HAP-1 (cell line): ENCODE results near the gene PRDM4.

Experiments used
- DNase-seq, 2 experiments: peaks; one replicate each; pipeline ENCODE4 v3.0.0-alpha.2; 2016 to 2020; ENCODE audit warnings: low spot score in 2 of 2
- H3K27me3 ChIP-seq: fragments of 250-450 bp; sonication (Bioruptor Pico); 2 replicates; pipeline ENCODE4 v1.5.1; 2020; ENCODE audit warnings: low read depth, mild to moderate bottlenecking, moderate library complexity
- H3K36me3 ChIP-seq: fragments of 250-450 bp; sonication (Bioruptor Pico); replicated peaks from 2 replicates; pipeline ENCODE4 v1.5.1; 2020; ENCODE audit warnings: mild to moderate bottlenecking
- H3K4me1 ChIP-seq: fragments of 250-450 bp; sonication (Bioruptor Pico); 2 replicates; pipeline ENCODE4 v1.5.1; 2020; ENCODE audit warnings: mild to moderate bottlenecking
- H3K4me3 ChIP-seq: fragments of 250-450 bp; sonication (Bioruptor Pico); 2 replicates; pipeline ENCODE4 v1.5.1; 2020; ENCODE audit warnings: mild to moderate bottlenecking, moderate library complexity
- H3K9me3 ChIP-seq: fragments of 250-450 bp; sonication (Bioruptor Pico); 2 replicates; pipeline ENCODE4 v1.5.1; 2020; ENCODE audit warnings: mild to moderate bottlenecking, moderate library complexity
- in situ Hi-C: fragments of 300-500 bp; cut with MboI; formaldehyde crosslinking; loops from 3 replicates; pipeline ENCODE4 v1.14.3; 2020; ENCODE audit warnings: low sequenced_read_pairs, inconsistent platforms, mixed read lengths

Gene PRDM4

GRCh38 chr12:107760809-107761501 lies at the start of gene PRDM4:
Gene PRDM4 (minus strand): TSS chr12:107761137. CDS start chr12:107760515, 622 bp downstream.
- H3K36me3 ChIP-seq = peaks cover 30% of the 10 kb centered on the region
- H3K9me3 ChIP-seq = no peaks in the 10 kb centered on the region
- peaks cover 6% of the 10 kb centered on the region for H3K4me1 ChIP-seq
- DNase-seq = peak; percentile 86 to 93
- H3K4me3 ChIP-seq = peak within 1 kb of the TSS; percentile 81
- in situ Hi-C loops = no loop called here
- H3K27me3 ChIP-seq = no peaks in the 10 kb centered on the region

- no peak for DNase-seq
- H3K36me3 ChIP-seq = no peaks in the 10 kb centered on the region
- no peaks in the 10 kb centered on the region for H3K27me3 ChIP-seq
- H3K4me1 ChIP-seq = no peaks in the 10 kb centered on the region
- in situ Hi-C loops = no loop called here
- H3K4me3 ChIP-seq = no peak overlapping the region
- no peaks in the 10 kb centered on the region for H3K9me3 ChIP-seq
These were observed 46.7 kb upstream of the PRDM4 start for GRCh38 chr12:107807471-107808150.

GRCh38 chr12:107805488-107806180 lies 44.7 kb upstream of the PRDM4 start:
- H3K4me1 ChIP-seq = no peaks in the 10 kb centered on the region
- H3K27me3 ChIP-seq = no peaks in the 10 kb centered on the region
- H3K9me3 ChIP-seq = no peaks in the 10 kb centered on the region
- no peaks in the 10 kb centered on the region for H3K36me3 ChIP-seq
- DNase-seq = no peak
- H3K4me3 ChIP-seq = no peak overlapping the region
- in situ Hi-C loops = no loop called here

- H3K27me3 ChIP-seq = no peaks in the 10 kb centered on the region
- in situ Hi-C loops = no loop called here
- DNase-seq = no peak
- no peaks in the 10 kb centered on the region for H3K9me3 ChIP-seq
- no peaks in the 10 kb centered on the region for H3K36me3 ChIP-seq
- H3K4me1 ChIP-seq = no peaks in the 10 kb centered on the region
- H3K4me3 ChIP-seq = no peak overlapping the region
These were observed 42.2 kb upstream of the PRDM4 start for GRCh38 chr12:107803092-107803491.

GRCh38 chr12:107801150-107801549 lies 40.2 kb upstream of the PRDM4 start:
- Histone ChIP-seq H3K27me3 (no peaks in the 10 kb centered on the region), H3K4me3 (no peak overlapping the region), H3K4me1 (no peaks in the 10 kb centered on the region), H3K9me3 (no peaks in the 10 kb centered on the region), H3K36me3 (no peaks in the 10 kb centered on the region)
- DNase-seq = no peak
- in situ Hi-C loops = no loop called here

GRCh38 chr12:107798580-107798979 lies 37.6 kb upstream of the PRDM4 start:
- H3K27me3 ChIP-seq = peaks cover 6% of the 10 kb centered on the region; the same call in 1 of the 2 replicates
- in situ Hi-C loops = no loop called here
- H3K36me3 ChIP-seq = no peaks in the 10 kb centered on the region
- H3K9me3 ChIP-seq = no peaks in the 10 kb centered on the region
- H3K4me1 ChIP-seq = no peaks in the 10 kb centered on the region
- DNase-seq = no peak
- no peak overlapping the region for H3K4me3 ChIP-seq

- H3K4me1 ChIP-seq = no peaks in the 10 kb centered on the region
- H3K4me3 ChIP-seq = no peak overlapping the region
- no peaks in the 10 kb centered on the region for H3K9me3 ChIP-seq
- DNase-seq = no peak
- no peaks in the 10 kb centered on the region for H3K36me3 ChIP-seq
- H3K27me3 ChIP-seq = peaks cover 6% of the 10 kb centered on the region; the same call in 1 of the 2 replicates
- in situ Hi-C loops = no loop called here
These were observed 33.5 kb upstream of the PRDM4 start for GRCh38 chr12:107794451-107794850.

GRCh38 chr12:107791465-107792089 lies 30.6 kb upstream of the PRDM4 start:
- in situ Hi-C loops = no loop called here
- Histone ChIP-seq H3K36me3 (no peaks in the 10 kb centered on the region), H3K9me3 (no peaks in the 10 kb centered on the region), H3K4me3 (no peak overlapping the region), H3K4me1 (no peaks in the 10 kb centered on the region), H3K27me3 (peaks cover 6% of the 10 kb centered on the region; the same call in 1 of the 2 replicates)
- no peak for DNase-seq

- in situ Hi-C loops = no loop called here
- Histone ChIP-seq H3K27me3 (no peaks in the 10 kb centered on the region; the same call in 1 of the 2 replicates), H3K36me3 (no peaks in the 10 kb centered on the region), H3K9me3 (no peaks in the 10 kb centered on the region), H3K4me1 (no peaks in the 10 kb centered on the region), H3K4me3 (no peak overlapping the region)
- no peak for DNase-seq
These were observed 27.9 kb upstream of the PRDM4 start for GRCh38 chr12:107788690-107789458.

- in situ Hi-C loops = no loop called here
- no peaks in the 10 kb centered on the region for H3K9me3 ChIP-seq
- DNase-seq = no peak
- no peaks in the 10 kb centered on the region for H3K36me3 ChIP-seq
- H3K4me3 ChIP-seq = no peak overlapping the region
- H3K27me3 ChIP-seq = no peaks in the 10 kb centered on the region; the same call in 1 of the 2 replicates
- H3K4me1 ChIP-seq = no peaks in the 10 kb centered on the region
These were observed 27.3 kb upstream of the PRDM4 start for GRCh38 chr12:107788281-107788680.

- H3K27me3 ChIP-seq = no peaks in the 10 kb centered on the region; the same call in 1 of the 2 replicates
- H3K4me1 ChIP-seq = no peaks in the 10 kb centered on the region
- H3K4me3 ChIP-seq = no peak overlapping the region
- no peak for DNase-seq
- H3K36me3 ChIP-seq = no peaks in the 10 kb centered on the region
- no peaks in the 10 kb centered on the region for H3K9me3 ChIP-seq
- in situ Hi-C loops = no loop called here
These were observed 22.8 kb upstream of the PRDM4 start for GRCh38 chr12:107783406-107784376.

- Histone ChIP-seq H3K4me1 (no peaks in the 10 kb centered on the region), H3K36me3 (no peaks in the 10 kb centered on the region), H3K27me3 (peaks cover 5% of the 10 kb centered on the region; the same call in 1 of the 2 replicates), H3K4me3 (no peak overlapping the region), H3K9me3 (no peaks in the 10 kb centered on the region)
- in situ Hi-C loops = no loop called here
- no peak for DNase-seq
These were observed 21.1 kb upstream of the PRDM4 start for GRCh38 chr12:107782067-107782466.
